K562 (cell line): ENCODE data around the gene HOXB7. TPM values are rescaled to one million over a fixed set of nuclear protein-coding genes. Genes with fewer than 3 reads are reported as not detected.

Experiments
- BCL6 ChIP-seq: fragments of 250-450 bp; sonication (Bioruptor Pico); IDR thresholded peaks from 2 replicates; pipeline ENCODE4 v1.4.0; 2020
- CTCFL ChIP-seq: IDR thresholded peaks from 2 replicates; pipeline ENCODE4 v1.6.1; 2011; ENCODE audit warnings: borderline replicate concordance, low read depth, mild to moderate bottlenecking, moderate library complexity, low read length; ENCODE audit not compliant: insufficient read depth, poor library complexity, severe bottlenecking
- HSF4 ChIP-seq: fragments of 250-450 bp; sonication (Bioruptor Pico); IDR thresholded peaks from 2 replicates; pipeline ENCODE4 v2.1.2; 2022; ENCODE audit warnings: mild to moderate bottlenecking, moderate library complexity, borderline replicate concordance
- KLF6 ChIP-seq: fragments of 250-450 bp; sonication (Bioruptor Pico); IDR thresholded peaks from 2 replicates; pipeline ENCODE4 v1.4.0; 2020; ENCODE audit warnings: mild to moderate bottlenecking, moderate library complexity, borderline replicate concordance
- MAFG ChIP-seq: fragments of 450-650 bp; conservative IDR thresholded peaks from 2 replicates; pipeline ENCODE4 v1.6.1; 2016; ENCODE audit warnings: missing genetic modification characterization, missing compliant biosample characterization
- PHF21A ChIP-seq: fragments of 450-650 bp; IDR thresholded peaks from 2 replicates; pipeline ENCODE4 v1.6.1; 2017; ENCODE audit warnings: low read depth, borderline replicate concordance
- POLR2AphosphoS5 ChIP-seq: IDR thresholded peaks from 2 replicates; pipeline ENCODE4 v1.6.1; 2011; ENCODE audit warnings: mild to moderate bottlenecking, low read depth, low read length, moderate library complexity; ENCODE audit not compliant: control insufficient read depth, insufficient read depth
- PTRF ChIP-seq: fragments of 450-650 bp; IDR thresholded peaks from 2 replicates; pipeline ENCODE4 v1.6.1; 2016; ENCODE audit warnings: mild to moderate bottlenecking, missing genetic modification characterization, missing compliant biosample characterization
- SPI1 ChIP-seq: IDR thresholded peaks from 2 replicates; pipeline ENCODE4 v1.6.1; 2011; ENCODE audit warnings: low read depth, low read length, control low read depth, borderline replicate concordance
- SREBF1 ChIP-seq: fragments of 150-350 bp; IDR thresholded peaks from 2 replicates; pipeline ENCODE4 v1.6.1; 2014; ENCODE audit warnings: antibody characterized with exemption, low read depth, low read length, borderline replicate concordance
- TAF7 ChIP-seq: fragments of 450-650 bp; IDR thresholded peaks from 2 replicates; pipeline ENCODE4 v1.6.1; 2016; ENCODE audit warnings: missing genetic modification characterization, missing compliant biosample characterization
- ZBTB12 ChIP-seq: fragments of 250-450 bp; sonication (Bioruptor Pico); IDR thresholded peaks from 2 replicates; pipeline ENCODE4 v1.4.0; 2020
- ZNF134 ChIP-seq: fragments of 250-450 bp; sonication (Bioruptor Pico); conservative IDR thresholded peaks from 2 replicates; pipeline ENCODE4 v1.4.0; 2020
- ZNF174 ChIP-seq: fragments of 250-450 bp; sonication (Bioruptor Pico); IDR thresholded peaks from 2 replicates; pipeline ENCODE4 v1.4.0; 2020; ENCODE audit warnings: mild to moderate bottlenecking
- ZNF347 ChIP-seq: fragments of 450-650 bp; formaldehyde crosslinking; IDR thresholded peaks from 2 replicates; pipeline ENCODE4 v1.4.0; 2020; ENCODE audit warnings: low read depth, mild to moderate bottlenecking, moderate library complexity
- ZNF639 ChIP-seq, 2 experiments: fragments of 200-800 bp in 1 of 2; sonication (Bioruptor generic) in 1 of 2; sonication (generic) in 1 of 2; formaldehyde crosslinking in 1 of 2; IDR thresholded peaks in 1 of 2; conservative IDR thresholded peaks in 1 of 2; 2 replicates each; pipeline versions ENCODE4 v1.5.0 to v1.6.1; 2016 to 2020; ENCODE audit warnings: missing compliant biosample characterization in 1 of 2, missing genetic modification characterization in 1 of 2, missing genetic modification reagents in 1 of 2
- ZNF695 ChIP-seq: fragments of 450-650 bp; formaldehyde crosslinking; IDR thresholded peaks from 2 replicates; pipeline ENCODE4 v1.4.0; 2020; ENCODE audit warnings: mild to moderate bottlenecking, moderate library complexity
- polyA plus RNA-seq, 8 experiments: library from polyadenylated mRNA; depleted of rRNA in 4 of 8; stranded (reverse) in 5 of 8; unstranded in 3 of 8; fragments of >200 nt; fragmentation: Nextera tagmentation in 2 of 8; fragmentation: Illumina TruSeq in 1 of 8; extraction: Ambion mirVana in 2 of 8; extraction: Trizol in 1 of 8; gene quantifications; 2 replicates each; pipeline versions ENCODE4 v1.2.1 to v1.2.3, GENCODE V29; 2011 to 2014; ENCODE audit warnings: inconsistent platforms in 1 of 8, missing spikeins in 1 of 8
- total RNA-seq, 7 experiments: library from RNA; depleted of rRNA in 6 of 7; stranded (reverse); fragments of >200 nt in 6 of 7; fragmentation: Illumina TruSeq in 2 of 7; extraction: Trizol in 2 of 7; gene quantifications; 2 replicates each; pipeline versions ENCODE4 v1.2.1 to v1.2.3, GENCODE V29; 2011 to 2021; ENCODE audit warnings: low replicate concordance in 1 of 7
- TF ChIP-seq, protein P1 (sequence below): sonication (generic); formaldehyde crosslinking; IDR thresholded peaks from 2 replicates; pipeline ENCODE4 v1.5.0; 2020; ENCODE audit warnings: missing genetic modification reagents

HOXB7 gene
- total and polyA plus RNA-seq, 9 of the 15 experiments (the other 6 are each of a cell fraction or from before 2014, with no cell fraction given): 5.5 to 16.7 (median 8.3) TPM

- TF ChIP-seq CTCFL (no peak), SPI1 (peak; percentile 55), PHF21A (peak; percentile 40; the same call in 1 of the 2 replicates), ZNF347 (CRISPR knock-in tag) (0 out of 2 replicates have a peak, but pooled peaks have one; percentile 49), BCL6 (no peak), ZBTB12 (CRISPR knock-in tag) (no peak), PTRF (no peak), ZNF639 (CRISPR knock-in tag; conservative IDR thresholded peaks at IDR 0.05 in 1 of 2, IDR thresholded peaks at IDR 0.05 in 1 of 2) (no peak), HSF4 (CRISPR knock-in tag) (no peak), ZNF134 (no peak), SREBF1 (no peak), TAF7 (no peak), KLF6 (CRISPR knock-in tag) (no peak), ZNF695 (0 out of 2 replicates have a peak, but pooled peaks have one; percentile 54), ZNF174 (CRISPR knock-in tag) (no peak), POLR2AphosphoS5 (peak; percentile 13), MAFG (tag) (no peak)
- TF ChIP-seq, protein P1, sequence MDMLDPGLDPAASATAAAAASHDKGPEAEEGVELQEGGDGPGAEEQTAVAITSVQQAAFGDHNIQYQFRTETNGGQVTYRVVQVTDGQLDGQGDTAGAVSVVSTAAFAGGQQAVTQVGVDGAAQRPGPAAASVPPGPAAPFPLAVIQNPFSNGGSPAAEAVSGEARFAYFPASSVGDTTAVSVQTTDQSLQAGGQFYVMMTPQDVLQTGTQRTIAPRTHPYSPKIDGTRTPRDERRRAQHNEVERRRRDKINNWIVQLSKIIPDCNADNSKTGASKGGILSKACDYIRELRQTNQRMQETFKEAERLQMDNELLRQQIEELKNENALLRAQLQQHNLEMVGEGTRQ (CRISPR knock-in tag): no peak
These were observed 32.0 kb downstream of the HOXB7 start (continued) for GRCh38 chr17:48578616-48579470.
